GM23248 (cell line): ENCODE results near the gene SPRR2F.
"Not testable (repeated sequence)": the region's sequence is repeated elsewhere in the genome, so short reads cannot be mapped to it uniquely, and the experiment has no call there.

Experiments used
- EZH2 ChIP-seq: fragments of 200-600 bp; sonication (generic); IDR thresholded peaks from 2 replicates; pipeline ENCODE4 v1.6.1; 2018; ENCODE audit warnings: antibody characterized with exemption, mild to moderate bottlenecking; ENCODE audit not compliant: insufficient read depth, poor library complexity, severe bottlenecking
- EZH2phosphoT487 ChIP-seq: fragments of 200-600 bp; sonication (generic); IDR thresholded peaks from 2 replicates; pipeline ENCODE4 v1.6.1; 2018; ENCODE audit warnings: antibody characterized with exemption, moderate library complexity, mild to moderate bottlenecking, low read depth; ENCODE audit not compliant: insufficient read depth

- TF ChIP-seq EZH2, EZH2phosphoT487: not testable (repeated sequence)
Observed at GRCh38 chr1:153115264-153115663, 1.9 kb upstream of the SPRR2F start.
